D721Med (cell line): ENCODE results near the gene TP53BP2.
"Not testable (repeated sequence)": the region's sequence is repeated elsewhere in the genome, so short reads cannot be mapped to it uniquely, and the experiment has no call there.

Experiments
- DNase-seq: peaks from one replicate; pipeline ENCODE4 v3.0.0; 2011; ENCODE audit warnings: low spot score; ENCODE audit not compliant: insufficient read length
- FAIRE-seq: peaks from 2 replicates; lab custom pipeline; 2011; peaks lifted over from hg19 to GRCh38; lab: Jason Lieb, UNC
- CTCF ChIP-seq: IDR thresholded peaks from 2 replicates; pipeline ENCODE4 v1.5.1; 2012; ENCODE audit warnings: mild to moderate bottlenecking, control low read depth; ENCODE audit not compliant: insufficient read depth; ENCODE audit errors: missing control alignments

TP53BP2 gene

GRCh38 chr1:223842784-223843183, 3.0 kb downstream of the TP53BP2 start:
- FAIRE-seq = peak; percentile 71
- no peak for DNase-seq
- TF ChIP-seq CTCF = no peak

- not testable (repeated sequence) for FAIRE-seq, DNase-seq
Measured at GRCh38 chr1:223841977-223842623, 3.6 kb downstream of the TP53BP2 start.

- no peak for TF ChIP-seq CTCF
- DNase-seq = no peak
- FAIRE-seq = peak; percentile 89
Measured at GRCh38 chr1:223840254-223840653, 5.5 kb downstream of the TP53BP2 start.

GRCh38 chr1:223838125-223838854, 7.5 kb downstream of the TP53BP2 start:
- no peak for DNase-seq
- no peak for TF ChIP-seq CTCF
- peak; percentile 25 for FAIRE-seq

GRCh38 chr1:223837687-223838086, 8.1 kb downstream of the TP53BP2 start:
- FAIRE-seq = no peak
- DNase-seq = no peak
- TF ChIP-seq CTCF = no peak

- FAIRE-seq = no peak
- no peak for DNase-seq
- TF ChIP-seq CTCF = no peak
Measured at GRCh38 chr1:223837206-223837605, 8.5 kb downstream of the TP53BP2 start.

GRCh38 chr1:223836586-223836985, 9.2 kb downstream of the TP53BP2 start:
- FAIRE-seq (no peak), DNase-seq (no peak)
- no peak for TF ChIP-seq CTCF
